Measurements from ENCODE around the gene IFFO2.

Gene IFFO2

DNA sequence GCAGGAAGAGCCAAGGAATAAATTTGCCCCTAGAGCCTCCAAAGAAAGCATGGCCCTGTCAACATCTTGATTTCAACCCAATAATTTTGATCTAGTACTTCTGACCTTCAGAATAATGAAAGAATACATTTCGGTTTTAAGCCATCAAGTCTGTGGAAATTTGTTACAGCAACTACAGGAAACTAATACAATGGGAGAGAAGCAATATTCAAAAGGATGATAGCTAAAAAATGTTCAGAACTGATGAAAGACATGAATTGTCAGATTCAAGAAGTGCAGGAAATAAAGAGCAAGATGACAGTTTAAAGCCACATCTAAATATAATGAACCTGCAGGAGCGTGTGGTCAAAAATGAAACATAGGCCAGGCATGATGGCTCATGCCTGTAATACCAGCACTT, 24.8 kb upstream of the IFFO2 start:
- peaks cover 22% of the 10 kb centered on the region for H3K9me3 Mint-ChIP-seq
- no peaks in the 10 kb centered on the region for H3K4me1 Mint-ChIP-seq (ENCODE audit: low read depth)
- no peak for DNase-seq (ENCODE audit: low spot score)
- H3K4me3 Mint-ChIP-seq, result no peak overlapping the region
- H3K36me3 Mint-ChIP-seq (ENCODE audit: low read depth), result peaks cover 6% of the 10 kb centered on the region
- peaks cover 24% of the 10 kb centered on the region for H3K27me3 Mint-ChIP-seq (ENCODE audit: low read depth)
- H3K27ac Mint-ChIP-seq, result no peak overlapping the region

DNA sequence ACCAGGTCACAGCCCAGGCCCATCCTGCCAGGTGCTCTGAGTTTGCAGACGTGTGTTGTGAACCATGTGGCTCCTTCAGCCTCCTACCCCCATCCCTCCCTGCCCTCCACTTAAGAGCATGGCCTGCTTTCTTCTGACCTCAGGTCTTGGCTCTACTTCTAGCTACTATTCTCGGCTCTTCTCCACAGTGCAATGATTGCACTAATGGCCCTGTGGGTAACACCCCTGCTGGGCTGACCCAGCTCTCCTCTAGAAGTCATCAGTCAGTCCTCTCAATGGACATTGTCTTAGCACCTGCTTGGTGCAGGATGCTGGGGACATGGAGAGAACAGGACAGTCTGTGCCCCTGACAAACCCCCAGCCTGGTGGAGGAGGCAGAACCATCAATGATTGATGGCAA, 22.2 kb upstream of the IFFO2 start:
- Mint-ChIP-seq H3K9me3 (peaks cover 22% of the 10 kb centered on the region), H3K4me1 (ENCODE audit: low read depth) (no peaks in the 10 kb centered on the region), H3K27ac (no peak overlapping the region), H3K4me3 (no peak overlapping the region), H3K27me3 (ENCODE audit: low read depth) (peaks cover 18% of the 10 kb centered on the region), H3K36me3 (ENCODE audit: low read depth) (peaks cover 6% of the 10 kb centered on the region)
- no peak for DNase-seq (ENCODE audit: low spot score)

DNA sequence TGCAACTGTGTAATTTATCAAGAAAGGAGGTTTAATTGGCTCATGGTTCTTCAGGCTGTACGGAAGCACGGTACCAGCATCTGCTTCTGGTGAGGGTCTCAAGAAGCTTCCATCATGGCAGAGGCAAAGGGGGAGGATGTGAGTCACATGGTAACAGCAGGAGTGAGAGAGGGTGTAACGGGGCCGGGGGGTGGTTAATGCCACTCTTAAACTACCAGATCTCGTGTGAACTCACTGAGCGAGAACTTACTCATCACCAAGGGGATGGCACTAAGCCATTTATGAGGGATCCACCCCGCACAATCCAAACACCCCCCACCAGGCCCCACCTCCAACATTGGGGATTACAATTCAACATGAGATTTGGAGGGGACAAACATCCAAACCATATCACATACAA, 21.0 kb upstream of the IFFO2 start:
- H3K4me1 Mint-ChIP-seq (ENCODE audit: low read depth), result peaks cover 1% of the 10 kb centered on the region
- H3K27me3 Mint-ChIP-seq (ENCODE audit: low read depth), result peaks cover 15% of the 10 kb centered on the region
- H3K27ac Mint-ChIP-seq, result no peak overlapping the region
- no peak for DNase-seq (ENCODE audit: low spot score)
- H3K36me3 Mint-ChIP-seq (ENCODE audit: low read depth), result peaks cover 6% of the 10 kb centered on the region
- H3K4me3 Mint-ChIP-seq, result no peak overlapping the region
- peaks cover 22% of the 10 kb centered on the region for H3K9me3 Mint-ChIP-seq

DNA sequence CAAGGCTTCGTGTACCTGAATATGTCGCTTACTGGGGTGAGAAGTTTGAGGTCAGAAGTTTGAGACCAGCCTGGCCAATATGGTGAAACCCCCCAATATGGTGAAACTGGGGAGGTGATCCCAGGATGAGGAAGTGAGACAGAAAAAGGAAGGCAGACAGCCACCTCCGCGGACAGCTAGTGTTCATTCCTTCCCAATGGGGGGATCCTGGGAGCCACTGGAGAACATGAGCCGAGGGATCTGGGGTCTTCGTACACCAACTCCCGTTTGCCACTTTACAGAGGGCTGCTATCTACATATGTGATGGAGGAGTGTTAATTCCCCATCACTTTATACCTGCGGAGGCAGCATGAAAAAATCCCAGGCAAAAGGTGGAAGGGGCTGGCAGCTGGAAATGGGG, 19.6 kb upstream of the IFFO2 start:
- Mint-ChIP-seq H3K4me1 (ENCODE audit: low read depth) (peaks cover 1% of the 10 kb centered on the region), H3K27me3 (ENCODE audit: low read depth) (peaks cover 9% of the 10 kb centered on the region), H3K27ac (no peak overlapping the region), H3K4me3 (no peak overlapping the region), H3K9me3 (peaks cover 15% of the 10 kb centered on the region), H3K36me3 (ENCODE audit: low read depth) (peaks cover 3% of the 10 kb centered on the region)
- DNase-seq (ENCODE audit: low spot score), result no peak

DNA sequence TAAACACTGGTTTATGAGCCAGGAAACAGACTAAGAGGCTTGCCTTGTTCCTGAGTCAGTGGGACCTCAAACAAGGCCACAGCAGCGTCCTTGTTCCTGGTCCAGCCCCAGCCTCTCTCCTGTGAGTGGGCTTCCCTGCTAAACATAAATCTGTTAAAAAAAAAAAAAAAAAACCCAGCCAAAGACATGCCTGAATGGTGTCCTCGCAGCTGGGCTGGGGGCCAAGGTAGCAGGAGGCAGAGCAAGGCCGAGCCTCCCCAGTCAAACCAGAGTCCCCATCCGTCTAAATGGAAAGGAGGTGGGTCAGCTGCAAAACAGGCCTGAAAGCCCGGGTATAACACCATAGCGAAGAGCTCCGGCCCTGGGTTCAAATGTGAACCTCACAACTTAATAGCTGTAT, 18.1 kb upstream of the IFFO2 start:
- H3K4me3 Mint-ChIP-seq, result no peak overlapping the region
- H3K27me3 Mint-ChIP-seq (ENCODE audit: low read depth), result peaks cover 3% of the 10 kb centered on the region
- no peak for DNase-seq (ENCODE audit: low spot score)
- H3K36me3 Mint-ChIP-seq (ENCODE audit: low read depth), result no peaks in the 10 kb centered on the region
- no peak overlapping the region for H3K27ac Mint-ChIP-seq
- peaks cover under 1% of the 10 kb centered on the region for H3K9me3 Mint-ChIP-seq
- H3K4me1 Mint-ChIP-seq (ENCODE audit: low read depth), result peaks cover 1% of the 10 kb centered on the region

DNA sequence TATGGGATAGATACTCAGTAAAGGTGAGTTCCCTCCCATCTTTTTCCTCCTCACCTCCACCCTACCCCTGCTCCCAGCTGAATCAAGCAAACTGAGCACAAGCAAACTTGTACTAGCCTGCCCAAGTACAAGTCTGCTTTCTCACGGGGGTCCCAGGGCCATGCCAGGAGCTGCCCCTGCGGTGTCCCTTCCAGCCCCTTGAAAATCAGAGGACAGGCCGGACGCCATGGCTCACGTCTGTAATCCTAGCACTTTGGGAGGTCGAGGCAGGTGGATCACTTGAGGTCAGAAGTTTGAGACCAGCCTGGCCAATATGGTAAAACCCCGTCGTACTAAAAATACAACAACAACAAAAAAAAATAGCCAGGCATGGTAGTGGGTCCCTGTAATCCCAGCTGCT, 17.5 kb upstream of the IFFO2 start:
- peaks cover 3% of the 10 kb centered on the region for H3K27me3 Mint-ChIP-seq (ENCODE audit: low read depth)
- no peak overlapping the region for H3K27ac Mint-ChIP-seq
- H3K4me3 Mint-ChIP-seq, result no peak overlapping the region
- no peaks in the 10 kb centered on the region for H3K9me3 Mint-ChIP-seq
- DNase-seq (ENCODE audit: low spot score), result no peak
- no peaks in the 10 kb centered on the region for H3K36me3 Mint-ChIP-seq (ENCODE audit: low read depth)
- H3K4me1 Mint-ChIP-seq (ENCODE audit: low read depth), result peaks cover 1% of the 10 kb centered on the region

DNA sequence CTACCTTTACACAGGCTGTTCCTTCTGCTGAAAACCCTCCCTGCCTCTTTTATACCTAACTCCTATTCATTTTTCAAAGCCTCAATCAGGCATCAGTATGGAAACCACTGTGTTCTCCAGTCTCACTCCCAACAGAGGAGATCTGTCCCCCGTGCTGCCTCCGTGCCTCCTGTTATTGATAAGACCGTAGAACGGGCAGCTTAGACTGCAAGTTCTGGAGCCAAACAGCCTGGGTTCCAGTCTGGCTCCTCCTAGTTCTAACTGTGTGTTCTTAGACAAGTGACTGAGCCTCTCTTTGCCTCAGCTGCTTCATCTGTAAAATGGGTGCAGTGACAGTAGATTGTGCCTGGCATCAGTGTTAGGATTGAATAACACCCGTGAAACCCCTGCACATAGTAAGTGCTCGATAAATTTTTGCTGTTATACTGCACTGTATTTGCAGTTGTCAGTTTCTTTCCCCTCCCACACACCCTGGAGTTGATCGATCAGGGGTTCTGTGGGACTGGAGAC, 17.0 kb upstream of the IFFO2 start:
- no peaks in the 10 kb centered on the region for H3K36me3 Mint-ChIP-seq (ENCODE audit: low read depth)
- no peak overlapping the region for H3K27ac Mint-ChIP-seq
- H3K9me3 Mint-ChIP-seq, result no peaks in the 10 kb centered on the region
- DNase-seq (ENCODE audit: low spot score), result no peak
- peaks cover 1% of the 10 kb centered on the region for H3K4me1 Mint-ChIP-seq (ENCODE audit: low read depth)
- H3K4me3 Mint-ChIP-seq, result no peak overlapping the region
- peaks cover 3% of the 10 kb centered on the region for H3K27me3 Mint-ChIP-seq (ENCODE audit: low read depth)

DNA sequence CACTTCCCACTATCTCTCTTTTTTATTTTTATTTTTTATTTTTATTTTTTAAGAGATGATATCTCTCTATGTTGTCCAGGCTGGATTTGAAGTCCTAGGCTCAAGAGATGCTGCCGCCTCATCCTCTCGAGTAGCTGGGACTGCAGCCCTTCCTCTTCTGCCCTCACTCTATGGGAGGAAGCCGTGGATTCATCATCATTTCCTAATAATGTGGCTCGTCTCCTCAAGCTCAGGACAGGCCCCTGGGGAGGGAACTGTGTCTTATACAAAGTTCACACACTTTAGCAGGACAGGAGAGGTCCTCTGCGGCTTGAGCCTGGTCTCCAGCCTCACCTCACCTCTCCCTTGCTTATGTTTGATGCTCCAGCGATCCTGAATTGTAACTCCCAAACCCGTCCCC, 16.5 kb upstream of the IFFO2 start:
- no peak overlapping the region for H3K4me3 Mint-ChIP-seq
- no peak for DNase-seq (ENCODE audit: low spot score)
- peaks cover 3% of the 10 kb centered on the region for H3K27me3 Mint-ChIP-seq (ENCODE audit: low read depth)
- no peaks in the 10 kb centered on the region for H3K36me3 Mint-ChIP-seq (ENCODE audit: low read depth)
- H3K9me3 Mint-ChIP-seq, result no peaks in the 10 kb centered on the region
- no peak overlapping the region for H3K27ac Mint-ChIP-seq
- peaks cover 1% of the 10 kb centered on the region for H3K4me1 Mint-ChIP-seq (ENCODE audit: low read depth)

DNA sequence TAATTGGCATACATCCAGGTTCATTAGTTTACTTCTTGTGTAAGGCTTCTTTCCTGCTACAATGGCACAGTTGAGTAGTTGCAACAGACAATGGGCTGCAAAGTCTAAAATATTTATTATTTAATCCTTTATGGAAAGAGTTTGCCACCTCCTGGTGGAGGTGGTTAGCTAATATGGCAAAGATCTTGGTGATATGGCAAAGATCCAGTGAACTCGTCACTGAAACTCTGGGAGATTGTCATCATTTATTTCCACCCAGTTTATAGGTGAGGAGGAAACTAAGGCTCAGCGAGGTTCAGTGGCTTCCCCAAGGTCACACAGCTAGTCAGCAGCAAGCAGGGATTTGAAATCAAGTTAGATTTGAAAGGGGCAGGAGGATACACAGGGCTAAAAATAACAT, 16.1 kb upstream of the IFFO2 start:
- Mint-ChIP-seq H3K36me3 (ENCODE audit: low read depth) (no peaks in the 10 kb centered on the region), H3K4me1 (ENCODE audit: low read depth) (peaks cover 1% of the 10 kb centered on the region)
- DNase-seq (ENCODE audit: low spot score), result no peak

DNA sequence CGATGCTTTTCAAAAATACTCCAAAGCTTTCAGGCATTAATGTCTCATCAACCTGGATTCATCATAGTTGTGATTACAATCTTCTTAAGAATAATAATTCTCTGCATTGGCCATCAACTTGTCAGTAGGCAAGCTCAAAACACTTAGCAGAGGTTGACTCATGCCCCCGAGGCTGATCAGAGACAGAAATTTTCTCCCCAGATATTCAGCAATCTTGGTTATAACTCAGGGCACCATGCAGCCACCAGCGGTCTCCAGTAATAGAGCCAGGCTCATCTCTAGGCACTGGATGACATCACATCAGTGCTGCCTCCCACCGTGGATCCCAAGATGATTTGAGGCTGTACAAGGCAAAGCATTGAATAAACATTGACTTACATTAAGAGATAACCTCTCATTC, 14.3 kb upstream of the IFFO2 start:
- Mint-ChIP-seq H3K36me3 (ENCODE audit: low read depth) (no peaks in the 10 kb centered on the region), H3K27ac (no peak overlapping the region), H3K4me1 (ENCODE audit: low read depth) (peaks cover 4% of the 10 kb centered on the region), H3K9me3 (no peaks in the 10 kb centered on the region), H3K4me3 (no peak overlapping the region), H3K27me3 (ENCODE audit: low read depth) (no peaks in the 10 kb centered on the region)
- DNase-seq (ENCODE audit: low spot score), result no peak

More for the DNA sequence above, 16.1 kb upstream of the IFFO2 start:
- H3K27me3 Mint-ChIP-seq (ENCODE audit: low read depth), result peaks cover 3% of the 10 kb centered on the region
- H3K9me3 Mint-ChIP-seq, result no peaks in the 10 kb centered on the region
- H3K27ac Mint-ChIP-seq, result no peak overlapping the region
- no peak overlapping the region for H3K4me3 Mint-ChIP-seq

DNA sequence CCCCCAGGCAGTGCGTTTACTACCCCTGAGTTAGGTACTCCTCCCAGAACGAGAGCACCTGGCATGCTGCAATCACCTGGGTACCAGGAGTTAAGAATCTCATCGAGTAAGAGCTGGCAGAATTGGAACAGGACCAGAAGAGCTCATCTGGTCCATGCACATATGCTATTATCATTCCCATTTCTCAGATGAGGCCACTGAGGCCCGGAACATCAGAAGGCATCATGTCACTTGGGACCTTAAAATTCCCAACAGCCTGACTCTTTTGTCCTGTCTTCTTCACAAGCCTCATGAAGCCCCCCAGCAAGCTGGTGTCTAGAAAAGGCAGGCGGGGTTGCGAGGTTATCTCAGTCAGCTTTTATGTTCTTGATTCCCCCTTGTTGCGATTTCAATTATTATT, 13.9 kb upstream of the IFFO2 start:
- Mint-ChIP-seq H3K36me3 (ENCODE audit: low read depth) (no peaks in the 10 kb centered on the region), H3K4me3 (no peak overlapping the region), H3K27ac (no peak overlapping the region), H3K4me1 (ENCODE audit: low read depth) (peaks cover 5% of the 10 kb centered on the region), H3K9me3 (no peaks in the 10 kb centered on the region), H3K27me3 (ENCODE audit: low read depth) (no peaks in the 10 kb centered on the region)
- no peak for DNase-seq (ENCODE audit: low spot score)

DNA sequence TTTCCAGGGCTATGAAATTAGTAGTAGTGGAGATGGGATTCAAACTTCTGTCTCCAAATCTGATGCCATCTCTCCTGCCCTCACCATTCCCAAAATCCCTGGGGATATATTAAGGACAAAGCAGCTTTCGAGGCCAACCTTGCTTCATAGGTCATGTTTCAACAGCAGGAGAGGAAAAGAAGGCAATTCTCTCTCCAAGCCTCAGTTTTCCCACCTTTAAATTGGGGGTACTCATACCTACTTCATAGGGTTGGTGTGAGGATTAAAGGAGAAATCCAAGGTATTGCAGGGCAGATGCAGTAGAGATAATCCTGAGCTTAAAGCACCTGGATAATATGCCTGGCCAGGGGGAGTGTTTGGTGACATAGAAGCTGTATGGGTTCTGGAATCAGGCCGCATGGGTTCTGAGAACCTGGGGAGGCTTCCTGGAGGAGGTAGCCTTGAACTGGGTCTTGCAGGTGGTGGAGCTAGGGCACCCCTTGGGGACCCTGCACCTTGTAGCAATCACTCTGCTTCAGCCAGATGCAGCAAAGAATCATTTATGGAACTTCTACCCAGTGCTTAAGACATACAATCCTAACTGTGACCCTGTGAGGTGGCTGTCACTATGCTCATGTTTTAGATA, 10.7 kb upstream of the IFFO2 start:
- no peaks in the 10 kb centered on the region for H3K36me3 Mint-ChIP-seq (ENCODE audit: low read depth)
- H3K27ac Mint-ChIP-seq, result no peak overlapping the region
- no peaks in the 10 kb centered on the region for H3K9me3 Mint-ChIP-seq
- H3K27me3 Mint-ChIP-seq (ENCODE audit: low read depth), result no peaks in the 10 kb centered on the region
- DNase-seq (ENCODE audit: low spot score), result no peak
- peaks cover 4% of the 10 kb centered on the region for H3K4me1 Mint-ChIP-seq (ENCODE audit: low read depth)
- no peak overlapping the region for H3K4me3 Mint-ChIP-seq

DNA sequence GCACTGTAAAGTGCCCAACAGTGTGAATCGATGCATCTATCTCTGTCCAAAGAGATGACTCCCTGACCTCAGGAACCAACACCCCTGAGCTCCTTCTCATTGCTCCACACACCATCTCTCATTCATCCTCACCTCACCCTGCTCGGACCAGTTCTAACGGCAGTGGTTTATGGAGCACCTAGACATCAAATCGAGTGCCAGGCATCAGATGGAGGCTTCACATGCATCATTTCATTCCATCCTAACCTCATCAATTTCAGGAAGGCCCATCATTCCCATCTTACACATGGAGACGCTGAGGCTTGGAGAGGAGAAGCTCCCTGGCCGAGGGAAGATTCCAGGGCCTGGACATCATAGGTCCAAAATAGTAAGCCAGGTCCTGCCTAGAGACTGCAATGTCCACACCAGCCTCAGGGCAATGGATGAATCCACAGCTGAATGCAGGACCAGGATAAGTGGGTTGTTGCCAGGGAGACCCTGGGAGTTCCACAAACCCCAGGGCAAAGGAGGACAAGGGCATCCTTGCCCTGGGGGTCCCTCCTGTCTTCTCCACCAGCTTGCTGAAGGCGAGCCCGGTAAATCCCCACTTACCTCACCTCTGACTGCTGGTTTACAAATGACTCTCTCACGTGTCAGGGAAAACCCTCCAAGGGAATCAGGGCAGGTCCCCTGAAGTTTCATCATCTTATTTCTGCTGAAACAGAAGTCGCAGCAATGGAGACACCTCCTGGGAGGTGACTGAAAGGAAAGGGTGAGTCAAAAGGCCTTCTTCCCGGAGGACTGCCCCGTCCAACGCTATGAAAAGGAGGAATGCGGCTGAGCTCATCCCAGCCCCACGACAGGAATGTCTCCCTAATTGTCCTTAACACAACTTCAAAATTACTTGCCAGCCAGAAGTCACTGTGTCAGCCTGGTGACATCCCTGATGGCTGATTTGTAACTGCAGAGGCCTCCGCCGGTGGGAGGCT, 9.0 kb upstream of the IFFO2 start:
- no peaks in the 10 kb centered on the region for H3K9me3 Mint-ChIP-seq
- no peak overlapping the region for H3K27ac Mint-ChIP-seq
- peaks cover 5% of the 10 kb centered on the region for H3K4me1 Mint-ChIP-seq (ENCODE audit: low read depth)
- no peaks in the 10 kb centered on the region for H3K36me3 Mint-ChIP-seq (ENCODE audit: low read depth)
- peaks cover under 1% of the 10 kb centered on the region for H3K27me3 Mint-ChIP-seq (ENCODE audit: low read depth)
- DNase-seq (ENCODE audit: low spot score), result peak; percentile 38
- no peak overlapping the region for H3K4me3 Mint-ChIP-seq

DNA sequence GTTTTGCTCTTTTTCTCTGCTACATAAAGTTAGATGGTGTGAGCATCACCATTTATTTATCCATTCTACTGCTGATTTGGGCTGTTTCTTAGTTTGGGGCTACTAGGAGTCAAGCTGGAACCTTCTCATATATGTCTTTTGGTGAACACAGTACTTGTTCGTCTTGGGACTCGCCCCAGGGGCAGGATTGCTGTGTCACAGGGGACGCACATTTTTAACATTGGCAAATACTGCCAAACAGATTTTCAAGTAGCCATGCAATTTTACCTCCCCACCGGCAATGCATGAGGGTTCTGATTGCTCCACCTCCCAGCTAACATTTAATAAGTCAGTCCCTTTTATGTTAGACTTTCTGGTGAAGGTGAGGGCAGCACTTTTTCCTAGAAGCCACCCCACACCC, 7.5 kb upstream of the IFFO2 start:
- peaks cover 3% of the 10 kb centered on the region for H3K27me3 Mint-ChIP-seq (ENCODE audit: low read depth)
- H3K9me3 Mint-ChIP-seq, result no peaks in the 10 kb centered on the region
- H3K4me1 Mint-ChIP-seq (ENCODE audit: low read depth), result peaks cover 7% of the 10 kb centered on the region
- H3K4me3 Mint-ChIP-seq, result no peak overlapping the region
- H3K27ac Mint-ChIP-seq, result no peak overlapping the region
- DNase-seq (ENCODE audit: low spot score), result no peak
- no peaks in the 10 kb centered on the region for H3K36me3 Mint-ChIP-seq (ENCODE audit: low read depth)

All from T-helper 2 cell treated with Interferon-gamma antibody and Interleukin-4, amounts not matched to agents 5 μg/mL and 100 μg/mL, for 36 hours (primary cell).